HG03457 (cell line): ENCODE results near the gene ADARB2.

Experiments used
- ATAC-seq: cut with Tn5 transposase; IDR thresholded peaks from one replicate; pipeline ENCODE4 v1.9.1; 2021; ENCODE audit warnings: moderate number of reproducible peaks; ENCODE audit not compliant: unreplicated experiment

ADARB2 gene

DNA sequence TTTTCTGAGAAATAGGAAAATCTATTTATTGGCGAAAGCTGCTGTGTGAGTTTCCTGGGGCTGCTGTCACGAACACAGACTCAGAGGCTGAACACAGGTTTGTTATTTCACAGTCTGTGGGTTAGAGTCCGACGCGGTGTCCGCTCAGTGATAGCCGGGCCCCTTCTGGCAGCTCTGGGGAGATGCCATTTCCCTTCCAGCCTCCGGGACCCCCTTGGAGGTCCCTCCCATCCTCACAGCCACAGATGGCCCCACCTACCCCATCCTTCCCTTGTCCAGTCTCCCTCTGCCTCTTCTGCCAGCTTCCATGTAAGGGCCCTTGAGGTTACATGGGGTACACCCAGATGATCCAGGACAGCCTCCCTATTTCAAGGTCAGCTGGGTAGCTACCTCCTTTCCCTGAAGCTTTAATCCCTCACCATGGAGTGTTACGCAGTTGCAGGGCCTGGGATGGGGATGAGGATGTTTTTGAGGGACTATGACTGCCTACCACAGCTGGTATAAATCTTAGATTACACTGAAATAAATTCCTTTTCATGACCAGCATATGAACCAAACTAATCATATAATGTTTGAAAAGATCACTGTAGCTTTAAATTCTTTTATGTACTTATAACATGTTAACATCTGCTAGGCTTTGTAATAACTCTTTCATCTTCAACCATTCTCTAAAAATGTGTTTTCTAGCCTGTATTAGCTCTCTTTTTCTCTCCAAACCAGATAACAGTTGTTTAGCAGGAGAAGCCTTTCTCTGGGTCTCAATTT, 582.6 kb downstream of the ADARB2 start:
- no peak for ATAC-seq

DNA sequence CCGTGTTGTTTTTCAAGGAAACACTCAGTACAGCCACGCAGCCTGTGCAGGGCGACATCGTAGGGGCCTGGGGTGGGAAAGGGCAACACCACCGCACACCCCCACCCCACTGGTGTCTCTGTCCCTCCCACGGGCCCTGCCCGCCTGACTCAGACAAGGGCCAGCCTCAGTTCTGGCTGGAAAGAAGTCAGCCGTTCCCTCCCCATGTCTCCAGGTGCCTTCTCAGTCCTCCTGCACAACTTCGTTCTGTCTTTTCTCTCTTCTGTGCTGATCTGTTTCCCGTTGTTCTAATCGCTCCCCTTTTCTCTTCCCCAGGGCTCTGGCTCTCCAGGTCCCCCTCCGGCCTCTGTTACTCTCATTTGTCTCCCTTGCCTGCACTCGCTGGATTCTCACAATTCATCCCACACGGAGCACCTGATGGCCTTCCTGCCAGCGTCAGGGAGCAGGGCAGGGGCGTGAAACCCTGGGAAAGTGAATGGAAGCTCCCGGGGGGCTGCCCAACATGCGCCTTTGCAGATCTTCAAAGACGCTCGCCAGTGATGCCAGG, 583.4 kb downstream of the ADARB2 start:
- no peak for ATAC-seq

DNA sequence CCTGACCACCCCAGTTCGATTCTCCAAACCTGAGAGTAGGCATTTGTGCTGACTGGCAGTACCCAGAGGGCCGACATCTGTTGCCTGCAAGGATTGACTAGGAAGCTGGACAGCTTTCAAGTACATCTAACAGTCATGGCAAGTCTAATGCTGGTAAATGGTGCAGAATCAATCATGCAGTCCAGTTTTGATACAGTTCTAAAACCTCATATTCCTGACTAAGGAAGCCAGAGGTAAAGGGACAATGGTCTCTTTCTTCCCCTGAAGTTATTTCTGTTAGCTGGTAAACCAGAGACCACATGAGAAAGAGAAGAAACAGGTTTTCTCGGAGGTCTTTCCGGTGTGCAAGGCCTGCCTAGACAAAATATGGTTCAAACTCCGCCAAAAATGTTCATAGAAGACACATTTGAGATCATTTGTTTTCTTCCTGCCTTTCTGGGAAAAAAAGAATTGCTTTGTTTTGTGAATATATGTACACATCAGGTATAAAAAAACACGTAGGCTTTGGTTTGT, 584.0 kb downstream of the ADARB2 start:
- ATAC-seq: no peak

DNA sequence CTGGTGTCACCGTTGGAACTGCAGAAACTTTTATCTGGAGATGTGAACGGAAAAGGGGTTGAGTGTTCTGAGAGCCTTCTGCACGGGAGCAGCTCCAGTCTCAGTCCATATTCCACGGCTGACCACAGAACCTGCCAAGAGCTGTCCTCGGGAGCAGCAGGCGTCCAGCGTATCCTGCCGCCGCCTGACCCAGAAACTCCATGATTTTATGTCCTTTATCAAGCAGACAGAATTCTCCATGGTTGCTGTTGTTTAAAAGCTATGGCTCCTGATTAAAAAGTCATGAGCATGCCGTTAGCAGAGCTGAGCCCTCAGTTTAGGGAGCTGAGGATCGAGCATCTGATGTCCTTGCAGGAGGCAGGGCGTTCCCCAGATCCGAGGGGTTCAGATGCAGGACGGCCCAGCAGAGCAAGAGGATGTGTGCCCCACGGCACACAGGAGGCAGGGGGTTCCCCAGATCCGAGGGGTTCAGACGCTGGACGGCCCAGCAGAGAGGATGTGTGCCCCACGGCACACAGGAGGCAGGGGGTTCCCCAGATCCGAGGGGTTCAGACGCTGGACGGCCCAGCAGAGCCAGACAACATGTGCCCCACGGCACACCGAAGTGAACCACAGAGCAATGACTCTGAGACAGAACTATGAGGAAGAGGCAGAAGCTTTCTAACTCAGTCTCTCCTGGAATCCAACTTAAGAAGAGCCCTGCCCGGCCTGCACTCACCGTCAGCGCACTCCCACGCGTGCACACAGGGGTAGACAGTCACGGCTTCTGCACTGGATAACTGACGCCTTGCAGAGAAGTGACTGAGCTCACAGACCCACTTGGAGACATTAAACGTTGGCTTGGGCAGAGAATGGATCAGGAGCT, 584.7 kb downstream of the ADARB2 start:
- ATAC-seq: no peak

DNA sequence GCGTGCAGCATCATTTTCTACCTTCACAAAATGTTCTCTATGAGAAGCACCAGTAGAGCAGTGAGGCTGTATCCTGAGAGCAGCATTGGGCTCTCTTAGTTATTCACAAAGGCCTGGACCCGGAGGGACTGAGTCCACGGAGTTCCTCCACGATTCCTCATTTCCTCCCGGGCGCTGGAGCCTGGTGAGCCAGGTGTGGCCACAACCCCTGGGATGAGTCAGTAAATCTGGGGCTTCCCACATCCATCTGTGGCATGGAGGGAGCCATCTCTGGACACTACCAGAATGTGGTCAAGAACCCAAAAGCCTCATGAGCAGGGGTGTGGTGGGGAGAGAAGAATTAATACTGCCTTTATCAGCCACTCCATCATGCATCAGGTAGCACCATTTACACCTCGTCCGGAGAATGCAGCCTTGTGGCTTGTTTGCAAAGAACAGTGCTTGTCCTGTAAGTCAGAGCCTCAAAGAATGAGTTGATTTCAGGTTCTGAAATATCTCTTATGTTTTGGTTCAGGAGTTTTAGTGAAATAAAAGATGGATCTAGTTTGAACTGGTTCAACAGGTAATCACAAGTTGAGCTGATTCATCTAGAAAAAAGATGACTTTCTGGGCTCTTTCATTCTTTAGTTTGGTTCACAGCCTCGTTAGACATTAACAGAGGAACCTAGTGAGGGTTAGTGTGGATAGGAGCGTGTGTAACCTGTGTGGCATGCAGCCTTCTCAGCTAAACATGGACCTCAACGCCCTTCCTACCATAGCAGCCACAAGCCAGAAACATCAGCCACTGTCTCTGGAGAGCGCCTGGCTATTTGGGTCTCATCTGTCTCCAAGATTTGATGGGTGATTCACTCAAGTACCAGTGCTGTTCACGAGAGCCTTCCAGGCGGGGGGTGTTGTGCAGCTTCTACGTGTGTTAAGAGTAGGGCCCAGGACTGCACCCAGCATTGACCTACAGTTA, 586.0 kb downstream of the ADARB2 start:
- ATAC-seq: no peak

DNA sequence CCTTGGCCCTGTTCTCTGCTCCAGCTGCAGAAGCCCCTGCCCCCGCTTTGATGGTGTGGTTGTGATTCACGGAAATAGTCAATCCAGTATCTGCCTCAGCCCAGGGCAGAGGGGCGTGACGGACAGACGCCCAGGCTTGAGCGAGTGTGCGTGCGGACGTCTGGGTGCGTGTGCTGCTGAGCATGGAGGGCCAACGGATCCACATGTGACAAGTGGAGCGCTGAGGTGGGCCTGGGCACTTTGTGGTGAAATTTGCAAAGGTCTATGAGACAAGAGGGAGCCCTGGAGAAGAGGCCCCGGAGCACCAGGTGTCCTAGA, 586.7 kb downstream of the ADARB2 start:
- no peak for ATAC-seq

DNA sequence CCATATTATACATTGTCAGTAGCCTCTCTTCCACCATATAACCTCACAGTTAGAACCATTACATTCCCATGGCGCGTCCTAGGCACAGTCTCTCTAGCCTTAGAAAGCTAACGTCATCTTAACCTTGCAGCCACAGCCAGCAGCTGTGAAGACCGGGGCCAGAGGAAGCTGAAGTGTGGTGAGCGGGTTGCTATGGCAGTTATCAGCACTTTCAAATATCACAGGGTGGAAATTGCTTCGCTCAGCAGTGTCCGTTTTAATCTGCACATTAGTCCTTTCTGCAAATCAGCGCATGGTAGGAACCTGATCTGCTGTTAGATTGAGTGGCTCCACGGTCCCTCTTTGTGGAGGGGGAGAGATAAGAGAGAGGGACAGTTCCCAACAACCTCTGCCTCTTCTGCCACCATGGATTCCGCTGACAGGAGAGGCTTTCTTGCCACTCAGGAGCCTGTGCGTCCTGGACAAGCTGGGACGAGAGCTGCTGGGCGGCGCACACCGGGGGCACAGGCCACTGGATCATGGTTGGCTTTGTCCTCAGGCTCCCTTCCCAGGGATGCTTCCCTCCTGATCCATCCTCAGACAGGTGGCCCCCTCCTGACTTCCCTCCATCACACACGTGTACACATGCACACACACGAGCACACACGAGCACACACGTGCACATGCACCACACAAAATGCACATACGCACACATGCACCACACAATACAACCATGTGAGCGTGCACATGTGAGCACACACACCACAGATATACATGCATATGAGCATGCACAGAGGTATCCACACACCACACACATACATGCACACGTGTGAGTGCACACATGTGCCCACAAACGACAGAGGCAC, 587.3 kb downstream of the ADARB2 start:
- ATAC-seq: no peak

DNA sequence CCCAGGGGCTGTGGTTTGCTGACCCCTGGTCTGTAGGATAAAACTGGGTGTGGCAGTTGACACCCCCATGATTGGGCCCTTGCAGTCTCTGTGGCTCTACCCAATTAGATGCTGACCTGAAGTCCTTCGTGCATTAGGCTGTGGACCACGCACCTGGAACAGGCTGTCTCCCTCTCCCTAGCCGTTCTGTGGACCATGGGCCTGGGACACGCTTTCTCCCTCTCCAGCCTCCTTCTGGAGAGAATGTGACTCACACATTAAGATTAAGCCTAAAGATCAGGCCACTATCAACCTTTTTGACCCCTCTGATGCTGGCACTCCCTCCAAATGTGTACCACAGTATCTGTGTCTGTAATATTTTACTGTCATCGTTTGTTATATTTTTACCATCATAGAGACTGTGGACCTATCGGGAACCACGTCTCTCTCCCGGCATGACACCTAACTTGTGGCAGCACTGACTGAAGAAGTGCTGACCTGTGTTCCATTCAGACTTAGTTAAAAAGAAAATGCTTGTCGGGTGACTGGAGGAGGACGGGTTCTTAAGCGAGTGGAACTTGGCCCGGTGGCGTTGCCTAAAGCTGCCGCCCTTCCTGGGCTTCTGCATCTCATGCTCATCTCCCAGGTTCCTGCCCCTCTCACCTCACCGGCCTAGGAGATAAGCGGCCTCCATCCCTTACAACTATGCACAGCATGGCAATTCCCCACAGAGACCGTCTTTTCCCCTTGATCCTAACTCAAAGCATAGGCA, 588.3 kb downstream of the ADARB2 start:
- no peak for ATAC-seq

DNA sequence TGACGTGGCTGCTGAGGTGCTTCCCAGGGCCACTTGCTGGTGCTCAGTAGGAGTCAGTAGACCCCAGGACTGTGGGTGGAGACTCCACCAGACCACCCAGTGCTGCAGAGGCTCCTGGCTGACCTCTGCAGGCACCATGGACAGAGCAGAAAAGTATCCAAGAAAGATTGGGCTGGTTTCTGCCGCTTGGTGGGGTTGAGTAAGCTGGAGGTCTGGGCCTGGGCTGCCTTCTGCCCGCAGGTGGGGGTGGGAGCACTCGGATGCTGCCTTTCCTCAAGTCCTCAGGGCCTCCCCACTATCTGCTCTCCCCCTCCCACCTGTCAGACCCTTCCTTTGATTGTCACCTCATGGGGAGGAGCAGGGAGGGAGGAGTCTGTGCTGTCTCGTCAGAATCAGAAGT, 589.5 kb downstream of the ADARB2 start:
- ATAC-seq: no peak

DNA sequence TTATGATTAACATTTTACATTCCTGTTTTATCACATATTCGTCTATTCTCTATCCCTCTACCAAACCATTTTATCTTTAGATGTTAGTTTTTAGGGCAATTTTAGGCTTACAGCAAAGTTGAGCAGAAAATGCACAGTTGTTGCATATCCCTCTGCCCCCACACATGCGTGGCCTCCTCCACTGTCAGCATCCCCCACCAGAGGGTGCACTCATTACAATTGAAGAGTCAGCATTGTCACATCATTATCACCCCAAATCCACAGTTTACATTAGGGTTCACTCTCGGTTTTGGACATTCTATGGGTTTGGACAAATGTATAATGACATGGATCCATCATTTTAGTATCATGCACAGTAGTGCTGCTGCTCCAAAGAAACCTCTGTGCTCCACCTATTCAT, 594.7 kb downstream of the ADARB2 start:
- no peak for ATAC-seq

DNA sequence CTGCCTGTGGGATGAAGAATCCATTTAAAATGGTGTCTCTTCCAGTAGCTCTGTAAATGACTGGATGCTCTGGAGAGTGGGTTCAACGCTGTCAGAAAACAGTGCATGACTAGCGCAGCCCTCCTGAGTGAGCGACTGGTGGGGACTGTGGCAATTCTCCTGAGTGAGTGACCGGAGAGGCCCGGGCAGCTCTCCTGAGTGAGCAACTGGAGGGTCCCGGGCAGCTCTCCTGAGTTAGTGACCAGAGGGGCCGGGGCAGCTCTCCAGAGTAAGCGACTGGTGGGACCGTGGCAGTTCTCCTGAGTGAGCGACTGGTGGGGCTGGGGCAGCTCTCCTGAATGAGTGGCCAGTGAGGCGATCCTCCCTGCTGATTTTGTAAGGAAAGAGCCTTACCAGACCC, 595.6 kb downstream of the ADARB2 start:
- ATAC-seq: no peak

DNA sequence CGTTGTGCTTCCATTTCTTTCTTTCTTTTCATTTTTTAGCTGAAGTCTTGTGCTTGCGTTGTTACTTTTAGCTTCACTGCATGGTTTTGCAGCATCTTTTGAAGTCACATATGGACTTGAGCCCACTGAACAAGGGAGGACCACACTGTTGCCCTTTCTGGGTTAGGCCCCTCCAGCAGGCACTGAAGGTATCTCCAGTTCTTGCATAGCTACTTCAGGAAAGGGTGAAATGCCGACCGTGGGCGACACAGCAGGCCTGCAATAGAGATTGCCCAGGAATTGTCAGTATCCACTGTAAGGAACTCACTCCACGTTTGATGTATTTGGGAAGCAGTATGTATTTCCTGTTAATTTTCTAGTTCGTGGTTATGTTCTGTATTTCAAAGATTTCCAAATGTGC, 596.1 kb downstream of the ADARB2 start:
- ATAC-seq: no peak

DNA sequence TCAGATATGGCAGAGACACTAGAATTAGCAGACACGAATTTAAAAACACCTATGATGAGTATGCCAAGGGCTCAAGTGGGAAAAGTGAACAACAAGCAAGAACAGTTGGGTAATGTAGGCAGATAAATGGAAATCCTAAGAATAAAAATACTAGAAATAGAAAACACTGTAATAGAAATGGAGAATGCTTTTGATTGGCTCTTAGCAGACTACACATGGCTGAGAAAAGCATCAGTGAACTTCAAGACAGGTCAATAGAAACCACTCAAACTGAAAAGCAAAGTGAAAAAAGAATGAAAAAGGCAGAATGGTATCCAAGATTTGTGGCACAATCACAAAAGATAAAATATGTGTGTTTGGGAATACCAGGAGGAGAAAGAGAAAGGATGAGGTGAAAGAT, 598.8 kb downstream of the ADARB2 start:
- no peak for ATAC-seq

DNA sequence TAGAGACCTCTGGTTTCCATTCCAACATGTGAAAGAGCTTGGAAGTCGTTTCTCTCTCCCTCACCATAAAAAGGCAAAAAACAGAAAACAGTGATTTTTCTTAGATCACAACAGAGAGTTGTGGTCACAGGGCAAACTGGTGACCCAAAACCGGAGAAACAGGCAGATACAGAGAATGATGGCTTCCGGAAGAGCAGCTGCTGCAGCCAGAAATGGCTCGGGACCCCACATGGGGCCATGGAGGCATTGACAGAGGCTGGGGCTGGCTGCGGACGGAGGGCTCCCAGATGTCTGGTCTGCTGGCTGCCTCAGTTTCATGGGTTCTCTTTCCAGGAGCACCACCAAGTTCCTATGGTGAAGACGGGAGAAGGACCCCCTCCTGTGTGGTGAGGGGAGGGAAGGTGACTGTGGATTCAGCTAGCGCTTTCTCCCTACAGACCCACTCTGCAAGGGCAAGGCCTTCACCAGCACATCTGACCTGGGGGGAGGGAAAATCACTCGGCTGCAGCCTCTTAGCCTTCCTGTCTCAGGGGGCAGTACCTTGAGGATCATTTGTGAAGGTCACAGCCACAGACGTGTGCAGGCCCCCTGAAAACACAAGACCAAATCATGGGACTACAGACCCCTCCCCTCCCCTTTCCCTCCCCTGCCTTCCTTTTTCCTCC, 599.7 kb downstream of the ADARB2 start:
- no peak for ATAC-seq

DNA sequence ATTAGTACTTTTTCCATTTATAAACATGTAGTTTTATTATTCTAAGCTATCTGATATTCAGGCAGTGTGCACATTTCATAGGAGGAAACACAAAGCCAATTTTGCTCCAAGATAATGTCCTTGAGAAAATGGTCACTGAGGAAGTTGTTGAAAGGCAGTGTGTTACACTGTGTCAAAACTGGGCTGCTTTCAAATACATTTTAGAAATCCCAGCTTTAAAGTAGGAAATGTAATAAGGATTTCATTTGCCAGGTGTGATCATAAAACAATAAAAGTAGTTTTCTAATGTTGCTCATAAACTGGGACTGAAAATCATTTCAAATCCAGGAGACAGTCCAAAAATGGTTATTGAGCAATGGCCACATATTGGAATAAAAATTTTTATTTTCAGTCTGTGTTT, 601.1 kb downstream of the ADARB2 start:
- ATAC-seq: no peak

DNA sequence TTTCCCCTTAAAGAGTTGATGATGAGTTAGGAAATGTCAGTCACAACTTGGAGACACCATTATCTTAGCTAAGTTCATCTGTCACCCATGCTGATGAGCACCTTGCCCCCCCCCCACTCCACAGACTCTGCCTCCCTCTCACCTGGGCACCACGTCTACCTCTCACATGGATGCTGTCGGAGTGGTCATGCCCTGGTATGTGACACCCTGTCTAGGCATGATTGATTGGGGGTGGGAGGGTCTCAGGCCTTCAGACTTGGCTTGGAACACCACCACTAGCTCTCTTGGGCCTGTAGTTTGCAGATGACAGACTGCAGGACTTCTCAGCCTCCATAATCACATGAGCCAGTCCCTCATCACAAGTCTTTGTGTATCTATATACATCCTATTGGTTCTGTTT, 603.2 kb downstream of the ADARB2 start:
- ATAC-seq: no peak

DNA sequence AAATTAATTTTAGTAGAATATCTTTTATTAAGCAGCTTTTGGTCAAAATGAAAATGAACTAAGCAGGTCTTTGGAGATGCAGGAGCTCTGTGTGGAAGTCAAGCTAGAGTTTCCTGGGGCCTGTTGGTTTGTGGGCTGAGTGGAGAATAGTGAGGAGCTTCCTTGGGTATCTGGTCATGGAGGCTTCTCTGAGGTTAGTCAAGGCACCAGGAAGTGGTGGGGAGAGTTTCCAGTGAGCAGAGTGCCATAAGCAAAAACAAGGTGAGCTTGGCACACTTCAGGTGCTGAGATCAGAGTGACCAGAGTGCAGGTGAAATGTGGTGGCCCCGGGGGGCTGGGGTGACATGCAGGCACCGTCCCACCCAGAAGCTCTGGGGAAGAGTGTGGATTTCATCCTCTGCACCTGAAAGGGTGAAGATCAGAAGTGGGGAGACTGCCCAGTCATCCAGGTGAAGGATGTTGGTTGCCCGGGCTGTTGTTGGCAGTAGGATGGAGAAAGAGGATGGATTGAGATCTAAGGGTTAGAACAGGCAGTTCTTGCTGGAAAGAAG, 603.8 kb downstream of the ADARB2 start:
- ATAC-seq: no peak

DNA sequence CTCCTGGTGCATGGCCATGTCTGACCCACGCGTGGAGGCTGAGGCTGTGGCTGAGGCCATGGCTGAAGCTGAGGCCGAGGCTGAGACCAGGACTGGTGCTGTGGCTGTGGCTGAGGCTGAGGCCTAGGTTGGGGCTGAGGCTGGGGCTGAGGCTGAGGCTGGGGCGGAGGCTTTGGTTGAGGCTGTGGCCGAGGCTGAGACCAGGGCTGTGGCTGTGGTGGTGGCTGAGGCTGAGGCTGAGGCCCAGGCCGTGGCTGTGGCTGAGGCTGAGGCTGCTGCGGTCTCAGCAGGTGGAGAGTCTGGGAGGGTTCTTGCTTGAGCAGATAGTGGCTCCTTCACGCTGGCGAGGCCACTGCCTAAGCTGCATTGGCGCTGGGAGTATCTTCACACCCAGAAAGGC, 604.7 kb downstream of the ADARB2 start:
- no peak for ATAC-seq
